B cell (primary cell): Measurements from ENCODE around the gene GTF2H4. TPM values are rescaled to one million over a fixed set of nuclear protein-coding genes. Genes with fewer than 3 reads are reported as not detected.

ENCODE experiments used
- ATAC-seq: fragments of 200-7000 bp; cut with Tn5 transposase; one replicate; pipeline ENCODE4 v1.10.0; 2021; ENCODE audit warnings: low read depth, mild to moderate bottlenecking, moderate number of reproducible peaks, moderate library complexity
- CTCF ChIA-PET: fragments of 350-600 bp; sonication (Branson Sonifier 250); formaldehyde crosslinking; loops from one replicate; lab custom pipeline; 2021; ENCODE audit warnings: antibody characterized with exemption, inconsistent platforms; lab: Charles Lee
- POLR2A ChIA-PET: fragments of 350-600 bp; sonication (Branson Sonifier 250); formaldehyde crosslinking; loops from one replicate; lab custom pipeline; 2021; ENCODE audit warnings: antibody characterized with exemption; lab: Charles Lee
- DNase-seq: peaks from one replicate; pipeline ENCODE4 v3.0.0; 2013
- H2AFZ ChIP-seq: 2 replicates; pipeline ENCODE4 v1.6.1; 2012; ENCODE audit warnings: mild to moderate bottlenecking, low read depth, low read length; ENCODE audit not compliant: insufficient read depth, poor library complexity, severe bottlenecking
- H3K27ac ChIP-seq, 2 donors: 1 replicate in 1 of 2; 2 replicates in 1 of 2; pipeline ENCODE4 v1.5.1; 2012 to 2013; ENCODE audit warnings: low read length in 2 of 2, mild to moderate bottlenecking in 2 of 2, moderate library complexity in 1 of 2
- H3K27me3 ChIP-seq, 4 experiments: fragments of 200-600 bp in 1 of 4; sonication (generic) in 1 of 4; replicated peaks in 1 of 4; 1 replicate in 2 of 4; 2 replicates in 2 of 4; pipeline versions ENCODE4 v1.6.1 to v1.7.0; 2013 to 2016; ENCODE audit warnings: low read length in 3 of 4, mild to moderate bottlenecking in 2 of 4, mixed read lengths in 1 of 4, moderate library complexity in 1 of 4; ENCODE audit not compliant: insufficient read depth in 4 of 4, control insufficient read depth in 3 of 4; ENCODE audit errors: control extremely low read depth in 1 of 4
- H3K36me3 ChIP-seq, 2 experiments: replicated peaks in 1 of 2; 1 replicate in 1 of 2; 2 replicates in 1 of 2; pipeline versions ENCODE4 v1.6.1 to v1.7.1; 2013; ENCODE audit warnings: low read length in 1 of 2; ENCODE audit not compliant: insufficient read depth in 2 of 2, control insufficient read depth in 1 of 2; ENCODE audit errors: control extremely low read depth in 1 of 2, extremely low read depth in 1 of 2
- H3K4me1 ChIP-seq, 2 donors: fragments of 200-600 bp in 1 of 2; sonication (generic) in 1 of 2; 1 replicate in 1 of 2; 2 replicates in 1 of 2; pipeline versions ENCODE4 v1.5.1 to v1.6.1; 2013 to 2017; ENCODE audit warnings: low read length in 2 of 2; ENCODE audit not compliant: control insufficient read depth in 2 of 2, insufficient read depth in 2 of 2
- H3K4me2 ChIP-seq: replicated peaks from 2 replicates; pipeline ENCODE3; 2012; ENCODE audit warnings: mild to moderate bottlenecking, low read depth, low read length; ENCODE audit not compliant: poor library complexity, severe bottlenecking
- H3K4me3 ChIP-seq, 5 experiments: fragments of 200-600 bp in 1 of 5; sonication (generic) in 1 of 5; 1 replicate in 3 of 5; 2 replicates in 2 of 5; pipeline versions ENCODE4 v1.5.1 to v1.7.0; 2011 to 2016; ENCODE audit warnings: low read length in 4 of 5, mild to moderate bottlenecking in 4 of 5, low read depth in 2 of 5, control low read depth in 1 of 5, moderate library complexity in 1 of 5; ENCODE audit not compliant: insufficient read depth in 1 of 5; ENCODE audit errors: control extremely low read depth in 1 of 5, extremely low read depth in 1 of 5
- H3K79me2 ChIP-seq: fragments of 200-600 bp; sonication (generic); one replicate; pipeline ENCODE4 v1.6.0; 2016; ENCODE audit warnings: low read length; ENCODE audit not compliant: control insufficient read depth, insufficient read depth
- H3K9ac ChIP-seq: fragments of 200-600 bp; sonication (generic); 2 replicates; pipeline ENCODE4 v1.6.1; 2017; ENCODE audit warnings: mild to moderate bottlenecking, low read length, moderate library complexity
- H3K9me3 ChIP-seq, 3 donors: one replicate each; pipeline versions ENCODE4 v1.6.1 to v1.7.1; 2013; ENCODE audit warnings: low read length in 2 of 3; ENCODE audit not compliant: control insufficient read depth in 2 of 3, insufficient read depth in 1 of 3; ENCODE audit errors: control extremely low read depth in 1 of 3
- H4K20me1 ChIP-seq: 2 replicates; pipeline ENCODE4 v1.6.0; 2012; ENCODE audit warnings: mild to moderate bottlenecking, low read length; ENCODE audit not compliant: insufficient read depth, control insufficient read depth, poor library complexity, severe bottlenecking
- H3K27ac Mint-ChIP-seq: one replicate; pipeline ENCODE4 v1.8.0; 2021; ENCODE audit warnings: mixed read lengths
- H3K27me3 Mint-ChIP-seq: one replicate; pipeline ENCODE4 v1.8.0; 2021; ENCODE audit warnings: mixed read lengths
- H3K4me1 Mint-ChIP-seq: one replicate; pipeline ENCODE4 v1.8.0; 2021; ENCODE audit warnings: mixed read lengths
- H3K4me3 Mint-ChIP-seq: one replicate; pipeline ENCODE4 v1.8.0; 2021; ENCODE audit warnings: mixed read lengths
- H3K9me3 Mint-ChIP-seq: one replicate; pipeline ENCODE4 v1.8.0; 2022; ENCODE audit warnings: mixed read lengths; ENCODE audit not compliant: insufficient read depth
- CTCF ChIP-seq: fragments of 200-600 bp; IDR thresholded peaks from one replicate; pipeline ENCODE4 v1.8.0; 2022; ENCODE audit warnings: antibody characterized with exemption, mild to moderate bottlenecking
- EZH2 ChIP-seq: IDR thresholded peaks from 2 replicates; pipeline ENCODE4 v1.6.1; 2012; ENCODE audit warnings: borderline replicate concordance, low read depth, mild to moderate bottlenecking, moderate library complexity, low read length; ENCODE audit not compliant: insufficient read depth, poor library complexity, severe bottlenecking
- WGBS: methylation state at CpG from one replicate; pipeline ENCODE4 v1.1.5; 2013; ENCODE audit warnings: missing lambda C conversion rate; ENCODE audit not compliant: insufficient coverage; 5-methylcytosine and 5-hydroxymethylcytosine counted together
- intact Hi-C: fragments of 100-400 bp; cut with micrococcal nuclease; formaldehyde crosslinking; loops from one replicate; pipeline ENCODE4 v1.10.0; 2022
- polyA plus RNA-seq: library from polyadenylated mRNA; depleted of rRNA; stranded (reverse); fragments of >200 nt; gene quantifications from 2 replicates; pipeline ENCODE4 v1.2.3, GENCODE V29; 2012
- total RNA-seq, 2 donors: library from RNA; stranded (reverse); fragments of 120-200 nt in 1 of 2; gene quantifications; 1 replicate in 1 of 2; 2 replicates in 1 of 2; pipeline versions ENCODE4 v1.2.3 to v1.2.4, GENCODE V29; 2013 to 2022

GTF2H4 gene
- total and polyA plus RNA-seq, 2 donors (not counting 1 experiment from before 2014, with no cell fraction given): 30.2 to 38.4 TPM

GRCh38 chr6:30894935-30895334 lies 13.1 kb upstream of the GTF2H4 start:
- DNase-seq: no peak
- Mint-ChIP-seq H3K4me1 (no peaks in the 10 kb centered on the region), H3K4me3 (no peak overlapping the region), H3K27me3 (no peaks in the 10 kb centered on the region), H3K9me3 (no peaks in the 10 kb centered on the region), H3K27ac (no peak overlapping the region)
- Histone ChIP-seq H2AFZ (no peak overlapping the region), H3K4me1 (no peaks in the 10 kb centered on the region), H3K36me3 (peaks cover 0 to 74% of the 10 kb centered on the region in 2 experiments), H3K9ac (no peak overlapping the region), H3K27me3 (no peaks in the 10 kb centered on the region), H3K4me3 (no peak overlapping the region), H4K20me1 (peaks cover 39% of the 10 kb centered on the region), H3K9me3 (no peaks in the 10 kb centered on the region), H3K79me2 (peaks cover 23% of the 10 kb centered on the region), H3K4me2 (no peak overlapping the region), H3K27ac (no peak overlapping the region)
- 100% methylated on average over 3 of the region's 3 CpGs for WGBS
- ChIA-PET CTCF (no interaction called here), POLR2A (no interaction called here)
- TF ChIP-seq CTCF (no peak), EZH2 (no peak)
- intact Hi-C loops: no loop called here
- ATAC-seq: no peak

- Mint-ChIP-seq H3K4me1 (no peaks in the 10 kb centered on the region), H3K4me3 (no peak overlapping the region), H3K9me3 (no peaks in the 10 kb centered on the region), H3K27me3 (no peaks in the 10 kb centered on the region), H3K27ac (no peak overlapping the region)
- Histone ChIP-seq H3K9me3 (no peaks in the 10 kb centered on the region), H4K20me1 (peaks cover 36% of the 10 kb centered on the region), H3K79me2 (peaks cover 19% of the 10 kb centered on the region), H3K36me3 (peaks cover 0 to 70% of the 10 kb centered on the region in 2 experiments), H3K27me3 (no peaks in the 10 kb centered on the region), H3K27ac (no peak overlapping the region), H3K4me2 (no peak overlapping the region), H2AFZ (no peak overlapping the region), H3K4me1 (no peaks in the 10 kb centered on the region), H3K9ac (no peak overlapping the region), H3K4me3 (no peak overlapping the region)
- intact Hi-C loops: no loop called here
- CTCF ChIA-PET: interaction anchor here (0.7 kb wide), 1 partner anchor 19 kb away, joined by 3 read pairs; the partner anchor contains the start of gene VARS2
- no peak for TF ChIP-seq CTCF
- TF ChIP-seq EZH2: no peak
- DNase-seq (no peak), ATAC-seq (no peak)
- POLR2A ChIA-PET: no interaction called here
- 79% methylated on average over 10 of the region's 10 CpGs for WGBS
These were observed 12.7 kb upstream of the GTF2H4 start for GRCh38 chr6:30895343-30895742.
